HepG2 (cell line): ENCODE measurements around the gene HYCC1. TPM values are rescaled to one million over a fixed set of nuclear protein-coding genes. Genes with fewer than 3 reads are reported as not detected.

ENCODE experiments used
- ARNT ChIP-seq: fragments of 450-650 bp; IDR thresholded peaks from 2 replicates; pipeline ENCODE4 v1.6.1; 2017
- ATF2 ChIP-seq: sonication (generic); formaldehyde crosslinking; IDR thresholded peaks from 2 replicates; pipeline ENCODE4 v1.4.0; 2020; ENCODE audit warnings: missing genetic modification reagents
- CSRNP1 ChIP-seq: sonication (generic); formaldehyde crosslinking; IDR thresholded peaks from 2 replicates; pipeline ENCODE4 v1.8.1; 2023; ENCODE audit warnings: mild to moderate bottlenecking, missing genetic modification reagents
- DDIT3 ChIP-seq: sonication (generic); formaldehyde crosslinking; IDR thresholded peaks from 2 replicates; pipeline ENCODE4 v1.4.0; 2020; ENCODE audit warnings: mild to moderate bottlenecking, missing genetic modification reagents
- ETS1 ChIP-seq: sonication (generic); formaldehyde crosslinking; IDR thresholded peaks from 2 replicates; pipeline ENCODE4 v1.4.0; 2020; ENCODE audit warnings: missing genetic modification reagents
- GABPB1 ChIP-seq: IDR thresholded peaks from 2 replicates; pipeline ENCODE4 v1.6.1; 2016; ENCODE audit warnings: mild to moderate bottlenecking, missing genetic modification reagents, moderate library complexity, missing compliant biosample characterization
- HES4 ChIP-seq: sonication (generic); formaldehyde crosslinking; IDR thresholded peaks from 2 replicates; pipeline ENCODE4 v1.9.0; 2021; ENCODE audit warnings: mild to moderate bottlenecking, missing genetic modification reagents, borderline replicate concordance
- JUNB ChIP-seq: sonication (generic); formaldehyde crosslinking; IDR thresholded peaks from 2 replicates; pipeline ENCODE4 v1.8.0; 2022; ENCODE audit warnings: missing genetic modification reagents, mild to moderate bottlenecking, borderline replicate concordance
- MAZ ChIP-seq, 2 experiments: sonication (generic) in 1 of 2; formaldehyde crosslinking in 1 of 2; IDR thresholded peaks; 2 replicates each; pipeline versions ENCODE4 v1.5.0 to v1.6.1; 2012 to 2020; ENCODE audit warnings: low read depth in 2 of 2, mild to moderate bottlenecking in 2 of 2, borderline replicate concordance in 1 of 2, improper control_type of control experiment in 1 of 2, low read length in 1 of 2, missing genetic modification reagents in 1 of 2, moderate library complexity in 1 of 2
- NFE2 ChIP-seq: sonication (generic); formaldehyde crosslinking; IDR thresholded peaks from 2 replicates; pipeline ENCODE4 v1.4.0; 2020; ENCODE audit warnings: missing genetic modification reagents
- PHF20 ChIP-seq: sonication (generic); formaldehyde crosslinking; IDR thresholded peaks from 2 replicates; pipeline ENCODE4 v1.5.0; 2020; ENCODE audit warnings: mild to moderate bottlenecking, missing genetic modification reagents
- RARA ChIP-seq: IDR thresholded peaks from 2 replicates; pipeline ENCODE4 v1.6.1; 2016; ENCODE audit warnings: missing genetic modification reagents, missing compliant biosample characterization
- RELA ChIP-seq: sonication (generic); formaldehyde crosslinking; IDR thresholded peaks from 2 replicates; pipeline ENCODE4 v1.4.0; 2020; ENCODE audit warnings: missing genetic modification reagents
- SIX1 ChIP-seq: sonication (generic); formaldehyde crosslinking; IDR thresholded peaks from 2 replicates; pipeline ENCODE4 v1.4.0; 2020; ENCODE audit warnings: missing genetic modification reagents, borderline replicate concordance
- SMAD1 ChIP-seq: sonication (generic); formaldehyde crosslinking; IDR thresholded peaks from 2 replicates; pipeline ENCODE4 v1.4.0; 2020; ENCODE audit warnings: missing genetic modification reagents, low read depth, mild to moderate bottlenecking, borderline replicate concordance
- TFAP4 ChIP-seq: sonication (generic); IDR thresholded peaks from 2 replicates; pipeline ENCODE4 v1.6.1; 2016; ENCODE audit warnings: low read depth, borderline replicate concordance
- ZBTB33 ChIP-seq: sonication (generic); formaldehyde crosslinking; IDR thresholded peaks from 2 replicates; pipeline ENCODE4 v1.4.0; 2020; ENCODE audit warnings: missing genetic modification reagents
- ZNF33B ChIP-seq: sonication (generic); formaldehyde crosslinking; IDR thresholded peaks from 2 replicates; pipeline ENCODE4 v1.5.1; 2020; ENCODE audit warnings: mild to moderate bottlenecking, missing genetic modification reagents
- ZNF460 ChIP-seq: sonication (generic); formaldehyde crosslinking; IDR thresholded peaks from 2 replicates; pipeline ENCODE4 v1.5.1; 2020; ENCODE audit warnings: missing genetic modification reagents, mild to moderate bottlenecking, borderline replicate concordance
- ZNF674 ChIP-seq: sonication (generic); formaldehyde crosslinking; IDR thresholded peaks from 2 replicates; pipeline ENCODE4 v1.5.0; 2020; ENCODE audit warnings: low read depth, mild to moderate bottlenecking, missing genetic modification reagents
- ZNF772 ChIP-seq: sonication (generic); formaldehyde crosslinking; IDR thresholded peaks from 2 replicates; pipeline ENCODE4 v1.5.0; 2020; ENCODE audit warnings: mild to moderate bottlenecking, missing genetic modification reagents
- polyA plus RNA-seq, 8 experiments: library from polyadenylated mRNA; depleted of rRNA in 3 of 8; stranded (reverse) in 7 of 8; unstranded in 1 of 8; fragments of >200 nt; fragmentation: Illumina TruSeq in 4 of 8; extraction: Trizol in 4 of 8; gene quantifications; 2 replicates each; pipeline versions ENCODE4 v1.2.1 to v1.2.3, GENCODE V29; 2011 to 2016; ENCODE audit warnings: low read depth in 4 of 8, missing spikeins in 1 of 8, mixed read lengths in 1 of 8; ENCODE audit not compliant: insufficient read depth in 1 of 8
- total RNA-seq, 5 experiments: library from RNA; depleted of rRNA; stranded (reverse); fragments of >200 nt; fragmentation: Illumina TruSeq; extraction: Trizol; gene quantifications; 2 replicates each; pipeline ENCODE4 v1.2.3, GENCODE V29; 2016; ENCODE audit warnings: low read depth in 1 of 5

Gene HYCC1
- total and polyA plus RNA-seq, 2 of the 13 experiments (the other 11 are each of a cell fraction or from before 2014, with no cell fraction given): 9.5 to 41.8 TPM

GRCh38 chr7:23013715-23014649 is at the start of gene HYCC1 (continued):
- TF ChIP-seq SMAD1 (CRISPR knock-in tag) (no peak), ATF2 (CRISPR knock-in tag) (no peak), PHF20 (CRISPR knock-in tag) (peak; percentile 33; the same call in 1 of the 2 replicates), ZNF33B (0 out of 2 replicates have a peak, but pooled peaks have one; percentile 67), ZBTB33 (CRISPR knock-in tag) (no peak), MAZ (IDR thresholded peaks at IDR 0.05; ENCODE audit: borderline replicate concordance, low read depth, low read length) (no peak), MAZ (CRISPR knock-in tag; IDR thresholded peaks at IDR 0.05; ENCODE audit: low read depth) (0 out of 2 replicates have a peak, but pooled peaks have one; percentile 43), ARNT (no peak), ZNF674 (no peak), ZNF460 (CRISPR knock-in tag) (no peak), NFE2 (no peak), TFAP4 (no peak; the same call in 1 of the 2 replicates), HES4 (no peak), ZNF772 (CRISPR knock-in tag) (no peak; the same call in 1 of the 2 replicates), DDIT3 (no peak), JUNB (CRISPR knock-in tag) (no peak), RELA (CRISPR knock-in tag) (no peak), CSRNP1 (CRISPR knock-in tag) (no peak), RARA (CRISPR knock-in tag) (no peak), ETS1 (CRISPR knock-in tag) (no peak), GABPB1 (CRISPR knock-in tag) (peak; percentile 73), SIX1 (CRISPR knock-in tag) (no peak)
